ENCODE measurements around the gene ANKAR.
"Not testable (repeated sequence)": the region's sequence is repeated elsewhere in the genome, so short reads cannot be mapped to it uniquely, and the experiment has no call there.

The ANKAR gene, protein sequence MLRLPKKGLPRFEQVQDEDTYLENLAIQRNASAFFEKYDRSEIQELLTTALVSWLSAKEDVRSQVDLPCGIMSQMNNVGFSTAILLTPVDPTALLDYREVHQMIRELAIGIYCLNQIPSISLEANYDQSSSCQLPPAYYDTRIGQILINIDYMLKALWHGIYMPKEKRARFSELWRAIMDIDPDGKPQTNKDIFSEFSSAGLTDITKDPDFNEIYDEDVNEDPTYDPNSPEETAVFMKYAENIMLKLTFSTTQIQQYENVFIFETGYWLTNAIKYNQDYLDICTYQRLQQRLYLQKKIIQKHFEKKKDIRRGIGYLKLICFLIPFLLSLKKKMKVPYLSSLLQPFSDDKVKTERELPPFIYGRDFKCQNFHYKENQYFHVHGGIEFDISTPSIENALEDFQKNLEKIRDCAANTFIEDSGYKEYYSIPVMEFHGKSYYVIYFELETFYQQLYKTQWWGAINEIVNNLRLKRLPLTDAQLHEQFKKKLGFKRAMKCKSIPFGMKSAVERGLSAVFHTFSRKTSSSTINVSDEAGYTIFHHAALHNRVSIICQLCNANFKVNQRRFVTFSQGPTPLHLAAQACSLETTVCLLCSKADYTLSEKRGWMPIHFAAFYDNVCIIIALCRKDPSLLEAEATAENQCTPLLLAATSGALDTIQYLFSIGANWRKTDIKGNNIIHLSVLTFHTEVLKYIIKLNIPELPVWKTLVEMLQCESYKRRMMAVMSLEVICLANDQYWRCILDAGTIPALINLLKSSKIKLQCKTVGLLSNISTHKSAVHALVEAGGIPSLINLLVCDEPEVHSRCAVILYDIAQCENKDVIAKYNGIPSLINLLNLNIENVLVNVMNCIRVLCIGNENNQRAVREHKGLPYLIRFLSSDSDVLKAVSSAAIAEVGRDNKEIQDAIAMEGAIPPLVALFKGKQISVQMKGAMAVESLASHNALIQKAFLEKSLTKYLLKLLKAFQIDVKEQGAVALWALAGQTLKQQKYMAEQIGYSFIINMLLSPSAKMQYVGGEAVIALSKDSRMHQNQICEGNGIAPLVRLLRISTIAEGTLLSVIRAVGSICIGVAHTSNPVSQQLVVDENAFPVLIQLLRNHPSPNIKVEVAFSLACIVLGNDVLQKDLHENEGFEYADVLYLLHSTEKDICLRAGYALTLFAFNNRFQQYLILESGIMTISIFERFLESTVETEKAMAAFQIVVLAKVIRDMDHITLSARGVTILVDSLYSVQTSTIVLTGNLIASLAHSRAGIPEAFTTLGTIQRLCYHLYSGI (N-terminal part only)

DNA sequence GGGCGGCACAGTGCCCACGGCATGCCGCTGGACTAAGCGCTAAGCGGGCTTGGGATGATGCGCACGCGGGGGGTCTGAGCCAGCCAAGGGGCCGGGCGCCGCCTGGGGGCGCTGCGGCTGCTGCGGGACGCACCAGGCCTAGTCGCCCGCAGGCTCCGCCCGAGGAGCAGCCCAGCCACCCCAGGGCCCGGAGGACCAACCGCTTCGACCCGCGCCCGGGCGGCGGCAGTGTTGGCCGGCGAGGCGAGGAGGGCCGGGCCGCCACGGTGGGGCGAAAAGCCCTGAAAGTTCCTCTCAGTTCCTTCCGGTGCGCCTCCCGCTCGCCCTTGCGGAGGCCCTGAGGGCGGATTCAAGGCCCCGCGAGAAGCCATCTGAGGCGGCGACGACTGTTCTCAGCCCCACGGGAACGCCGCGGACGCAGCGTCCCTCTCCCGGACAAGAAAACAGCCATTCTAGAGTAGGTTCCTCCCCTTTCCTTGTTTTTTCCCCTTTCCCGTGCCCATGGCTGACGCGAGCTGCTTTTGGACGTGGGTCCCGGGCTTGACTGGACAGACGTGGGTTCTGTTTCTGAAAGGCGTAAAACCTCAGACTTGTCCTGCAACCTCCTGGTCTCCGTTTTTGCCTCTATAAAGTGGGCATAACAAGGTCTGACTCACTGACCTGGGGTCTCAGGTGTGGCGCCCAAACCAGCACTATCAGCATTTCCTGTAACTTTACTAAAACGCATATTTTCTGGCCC is at the start of gene ANKAR:
TSS of gene ANKAR (plus strand) at position 297 of the 739 bp plus-strand sequence. CDS start 1,821 bp downstream, outside the sequence.
- DNase-seq (ENCODE audit: low read depth), result peak; percentile 60

DNA sequence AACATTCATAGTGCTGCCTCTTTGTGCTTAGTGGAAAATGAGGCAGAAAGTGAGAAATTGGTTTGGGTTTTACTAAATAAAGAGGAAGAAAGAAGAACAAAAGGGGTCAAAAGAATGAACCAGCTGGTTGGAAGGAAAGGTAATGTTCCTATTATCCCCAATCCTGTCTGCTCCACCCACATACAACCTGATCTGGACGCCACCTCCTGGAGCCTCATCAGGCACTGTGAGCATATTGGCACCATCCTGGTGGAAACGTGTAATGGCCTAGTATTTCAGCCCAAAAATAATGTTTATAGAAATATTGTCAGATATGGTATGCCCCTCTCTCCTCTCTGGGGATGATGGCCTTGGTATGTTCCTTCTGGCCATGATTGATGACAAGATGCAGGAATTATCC is 48.8 kb upstream of the ANKAR start:
- DNase-seq (ENCODE audit: low read depth), result no peak

DNA sequence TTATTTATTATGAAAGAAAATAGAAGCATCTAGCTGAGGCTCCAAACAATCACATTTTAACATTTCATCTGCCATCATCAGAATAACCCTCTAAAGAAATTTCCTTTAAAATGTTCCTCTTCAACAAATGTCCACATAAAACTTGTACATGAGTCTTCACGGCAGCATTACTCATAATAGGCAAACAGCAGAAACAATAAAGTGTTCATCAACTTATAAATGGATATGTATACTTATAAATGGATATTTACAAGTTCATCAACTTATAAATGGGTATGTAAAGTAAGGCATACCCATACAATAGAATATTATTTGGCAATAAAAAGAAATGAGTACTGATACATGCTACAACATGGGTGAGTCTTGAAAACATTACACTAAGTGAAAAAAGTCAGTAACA is 46.7 kb upstream of the ANKAR start:
- no peak for DNase-seq (ENCODE audit: low read depth)

DNA sequence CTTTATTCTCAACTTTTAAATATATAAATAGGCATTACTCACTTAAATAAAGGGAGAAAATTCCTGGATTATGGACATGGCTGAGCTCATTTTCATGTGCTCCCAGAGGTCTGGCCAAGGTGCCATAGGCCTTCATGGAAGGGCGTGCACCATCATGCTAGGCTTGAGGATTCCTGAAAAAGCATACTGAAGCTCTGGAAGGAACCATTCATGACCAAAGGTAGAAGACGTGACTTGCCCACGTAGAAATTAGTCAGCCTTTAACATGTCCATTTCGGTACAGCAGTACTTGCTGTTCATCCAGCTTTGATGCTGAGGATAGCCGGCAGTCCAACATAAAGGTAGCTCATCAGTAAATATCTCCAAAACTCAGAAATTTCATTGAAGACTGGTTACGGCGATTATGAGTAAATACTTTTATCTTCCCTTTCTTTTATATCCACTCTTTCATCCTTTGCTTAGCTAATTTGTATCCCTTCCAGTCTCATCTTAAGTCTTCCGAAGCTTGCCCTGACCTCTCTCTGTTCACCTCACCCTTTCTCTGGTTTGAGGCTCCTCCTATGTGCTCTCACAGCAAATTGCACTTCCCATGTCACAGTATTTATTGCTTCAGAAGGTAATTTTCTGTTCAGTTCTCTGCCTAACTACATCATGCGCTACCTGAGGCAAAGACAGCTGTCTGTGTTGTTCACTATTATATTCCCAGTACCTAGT is 45.5 kb upstream of the ANKAR start:
- DNase-seq (ENCODE audit: low read depth), result no peak

DNA sequence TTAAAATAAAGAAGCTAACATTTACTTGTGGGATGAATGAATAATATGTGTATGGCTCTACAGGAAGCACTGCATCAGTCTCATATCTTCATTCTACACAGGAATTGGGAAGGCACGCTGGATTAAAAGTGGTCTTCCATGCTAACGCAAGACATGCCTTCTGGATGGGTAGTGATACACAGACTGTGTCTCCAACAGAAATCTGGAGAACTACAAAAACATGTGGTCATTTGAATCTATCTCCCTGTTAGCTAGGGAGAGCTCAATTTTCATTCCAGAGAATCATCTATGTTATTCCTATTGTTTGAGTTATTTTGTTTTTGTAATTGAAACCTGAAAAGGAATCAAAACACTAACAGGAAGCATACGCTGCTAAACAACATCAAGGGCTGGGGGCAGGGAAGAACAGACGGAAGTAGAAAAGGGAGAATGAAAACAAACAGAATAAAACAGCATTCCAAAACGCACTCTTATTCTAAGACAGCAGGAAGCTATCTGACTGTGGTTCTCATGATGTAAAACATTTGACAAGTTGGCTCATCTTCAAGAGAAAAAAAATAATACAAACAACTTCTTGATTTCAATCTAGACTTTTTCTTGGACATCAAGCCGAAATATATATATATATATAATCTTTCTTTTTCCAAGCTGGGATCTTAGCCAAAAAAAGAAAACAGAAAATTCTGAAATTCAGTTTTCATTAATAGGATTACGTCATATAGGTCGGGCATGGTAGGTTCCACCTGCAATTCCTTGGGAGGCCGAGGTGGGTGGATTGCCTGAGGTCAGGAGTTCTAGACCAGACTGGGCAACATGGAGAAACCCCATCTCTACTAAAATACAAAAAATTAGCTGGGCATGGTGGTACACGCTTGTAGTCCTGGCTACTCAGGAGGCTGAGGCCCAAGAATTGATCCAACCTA is 44.7 kb upstream of the ANKAR start:
- DNase-seq (ENCODE audit: low read depth), result no peak

DNA sequence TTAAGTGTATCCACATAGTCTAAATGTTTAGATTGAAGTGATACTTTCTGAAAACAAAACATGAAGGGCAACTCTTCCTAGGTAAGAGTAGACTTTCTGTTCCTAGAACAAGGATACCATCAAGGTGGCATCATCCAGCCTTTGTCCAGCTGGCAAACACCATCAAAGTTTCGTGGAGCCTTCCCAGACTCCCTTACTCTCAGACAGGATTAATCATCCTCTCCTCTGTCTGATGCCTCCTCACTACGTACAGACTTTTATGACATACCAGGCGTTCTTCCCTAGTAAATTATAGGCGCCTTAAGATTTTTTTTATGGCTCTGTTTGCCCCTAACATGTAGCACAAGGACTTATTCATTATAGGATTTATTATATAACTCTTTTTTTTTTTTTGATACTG is 42.6 kb upstream of the ANKAR start:
- DNase-seq (ENCODE audit: low read depth), result no peak

DNA sequence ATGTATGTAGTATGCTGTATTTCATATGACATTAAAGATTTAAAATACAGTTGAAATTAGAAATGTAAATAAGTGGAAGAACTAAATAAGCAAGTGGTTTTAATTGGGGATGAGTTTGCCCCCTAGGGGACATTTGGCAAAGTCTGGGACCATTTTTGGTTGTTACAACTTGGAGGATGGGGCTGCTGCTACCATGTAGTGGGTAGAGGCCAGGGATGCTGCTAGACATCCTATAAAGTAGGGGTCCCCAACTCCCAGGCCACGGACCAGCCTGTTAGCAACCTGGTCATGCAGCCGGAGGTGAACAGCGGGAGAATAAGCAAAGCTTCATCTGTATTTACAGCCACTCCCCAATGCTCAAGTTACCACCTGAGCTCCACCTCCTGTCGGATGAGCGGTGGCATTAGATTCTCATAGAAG is 41.1 kb upstream of the ANKAR start:
- DNase-seq (ENCODE audit: low read depth), result no peak

DNA sequence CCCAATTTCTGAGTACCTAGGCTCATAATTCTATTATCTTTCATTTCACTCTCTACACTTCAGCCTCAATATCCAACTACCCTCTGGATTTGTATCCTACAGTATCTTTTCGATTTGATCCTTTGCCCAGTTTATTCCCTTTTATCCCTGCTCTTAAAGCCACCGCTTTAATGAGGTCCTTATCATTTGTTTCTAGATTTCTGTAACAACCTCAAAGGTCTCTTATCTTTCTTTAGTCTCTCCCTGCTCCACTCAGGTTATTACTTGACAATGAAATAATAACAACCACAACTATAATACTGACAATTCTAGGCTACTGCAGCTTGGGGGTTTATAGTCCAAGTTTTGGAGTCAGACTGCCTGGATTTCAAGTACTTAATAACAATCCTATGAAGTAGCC is 39.1 kb upstream of the ANKAR start:
- no peak for DNase-seq (ENCODE audit: low read depth)

DNA sequence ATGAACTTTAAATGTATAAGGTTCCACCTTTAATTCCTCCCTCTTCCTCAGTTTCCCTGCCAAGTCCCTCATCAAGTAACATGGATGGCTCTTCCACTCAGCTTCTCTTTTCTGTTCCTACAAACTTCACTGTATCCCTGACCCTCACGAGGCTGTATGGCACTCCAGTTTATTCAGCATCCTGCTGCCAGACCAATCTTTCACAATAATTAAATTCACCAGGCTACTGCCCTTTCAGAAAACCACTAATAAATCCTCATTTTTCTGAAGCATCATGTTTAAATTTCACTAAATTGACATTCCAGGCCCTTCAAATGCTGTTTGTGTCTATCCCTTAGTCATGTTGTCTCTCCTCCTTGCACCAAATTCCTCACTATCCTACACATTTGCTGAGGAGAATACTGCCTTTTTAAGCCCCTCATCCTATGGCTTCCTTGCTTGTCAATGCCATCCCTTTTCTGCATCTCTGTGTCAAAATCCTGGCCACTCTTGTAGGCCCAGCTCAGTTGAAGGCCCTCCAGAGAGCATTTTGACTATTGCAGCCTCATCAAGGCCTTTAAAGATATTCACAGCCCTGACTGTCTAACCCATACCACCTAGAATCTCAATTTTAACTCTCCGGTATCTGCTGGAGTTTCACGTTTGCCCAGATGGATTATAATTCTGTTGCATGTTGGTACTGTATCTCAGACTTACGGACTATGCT is 36.0 kb upstream of the ANKAR start:
- DNase-seq (ENCODE audit: low read depth), result no peak

DNA sequence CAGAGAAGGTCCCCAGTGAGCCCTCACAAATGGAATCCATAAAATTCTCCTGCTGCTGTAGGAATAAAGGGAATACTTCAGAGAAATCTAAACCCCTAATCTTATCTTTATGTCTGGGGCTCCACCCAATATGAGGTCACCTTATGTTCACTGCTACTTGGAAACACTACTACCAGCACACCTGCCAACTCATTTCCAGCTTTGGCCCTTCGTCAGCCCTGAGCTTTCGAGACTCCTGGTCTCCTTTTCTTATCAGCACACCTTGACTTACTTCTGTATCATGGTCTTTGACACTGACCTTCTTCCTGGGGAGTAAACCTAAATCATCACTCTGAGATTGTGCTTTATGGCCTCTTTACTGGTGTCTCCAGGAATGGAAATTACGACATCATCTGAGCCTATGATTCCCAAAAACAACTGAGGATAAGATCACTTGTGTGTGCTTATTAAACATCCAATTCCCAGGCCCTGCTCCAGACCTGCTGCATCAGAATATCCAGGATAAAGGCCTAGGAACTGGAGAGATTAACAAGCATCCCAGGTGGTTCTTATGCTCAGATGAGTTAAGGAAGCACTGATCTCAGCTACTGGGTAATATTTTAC is 35.4 kb upstream of the ANKAR start:
- DNase-seq (ENCODE audit: low read depth), result no peak

DNA sequence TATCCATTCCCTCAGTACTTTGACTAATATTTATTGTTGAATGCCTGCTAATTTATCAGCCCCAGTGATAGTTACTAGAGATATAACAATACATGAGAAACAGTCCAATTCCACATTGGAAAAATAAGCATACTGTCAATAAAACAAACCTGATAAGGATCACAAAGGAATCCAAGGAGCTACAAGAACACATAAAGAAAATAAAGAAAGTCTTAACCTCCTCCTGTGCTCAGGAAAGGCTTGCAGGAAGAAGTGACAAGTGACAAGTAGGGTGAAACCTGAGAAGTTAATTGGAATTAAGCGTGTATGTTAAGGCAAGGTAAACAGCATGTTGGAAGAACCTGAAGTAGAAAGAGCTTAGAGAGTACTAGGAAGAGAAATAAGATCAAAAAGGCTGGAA is 33.5 kb upstream of the ANKAR start:
- DNase-seq (ENCODE audit: low read depth), result no peak

DNA sequence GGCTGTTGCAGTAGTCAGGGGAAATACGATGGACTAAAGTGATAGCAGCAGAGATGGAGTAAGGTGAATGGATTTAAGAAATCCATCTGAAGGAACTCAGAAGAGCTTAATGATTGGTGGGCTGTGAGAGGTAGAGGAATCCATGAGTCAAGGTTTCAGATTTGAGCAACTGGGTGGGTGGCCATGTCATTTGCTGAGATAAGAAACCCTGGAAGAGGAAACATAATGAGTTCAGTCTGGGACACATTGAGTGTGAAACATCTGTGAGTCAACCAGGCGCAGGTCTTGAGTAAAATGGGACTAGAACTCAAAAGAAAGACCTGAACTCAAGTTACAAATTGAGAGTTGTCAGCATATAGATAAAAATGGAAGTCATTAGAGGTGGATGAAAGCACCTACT is 32.9 kb upstream of the ANKAR start:
- no peak for DNase-seq (ENCODE audit: low read depth)

DNA sequence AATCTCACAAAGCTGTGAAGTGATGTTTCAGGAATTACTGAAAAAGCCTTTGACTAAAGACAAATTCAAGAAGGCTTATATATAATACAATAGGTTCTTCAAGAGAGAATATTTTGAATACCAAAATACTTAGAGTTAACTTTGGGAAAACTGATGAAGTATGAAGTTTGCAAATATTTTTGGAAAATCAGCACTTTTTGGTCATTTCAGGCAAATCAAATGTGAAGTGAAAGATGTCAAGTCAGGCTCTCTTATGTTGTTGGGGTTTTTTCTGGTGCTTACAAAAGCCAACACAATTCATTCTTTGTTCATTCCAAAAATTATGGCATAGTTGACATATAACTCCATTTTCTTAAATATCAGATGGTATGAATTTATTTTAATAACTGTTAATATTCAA is 27.9 kb upstream of the ANKAR start:
- DNase-seq (ENCODE audit: low read depth), result no peak

DNA sequence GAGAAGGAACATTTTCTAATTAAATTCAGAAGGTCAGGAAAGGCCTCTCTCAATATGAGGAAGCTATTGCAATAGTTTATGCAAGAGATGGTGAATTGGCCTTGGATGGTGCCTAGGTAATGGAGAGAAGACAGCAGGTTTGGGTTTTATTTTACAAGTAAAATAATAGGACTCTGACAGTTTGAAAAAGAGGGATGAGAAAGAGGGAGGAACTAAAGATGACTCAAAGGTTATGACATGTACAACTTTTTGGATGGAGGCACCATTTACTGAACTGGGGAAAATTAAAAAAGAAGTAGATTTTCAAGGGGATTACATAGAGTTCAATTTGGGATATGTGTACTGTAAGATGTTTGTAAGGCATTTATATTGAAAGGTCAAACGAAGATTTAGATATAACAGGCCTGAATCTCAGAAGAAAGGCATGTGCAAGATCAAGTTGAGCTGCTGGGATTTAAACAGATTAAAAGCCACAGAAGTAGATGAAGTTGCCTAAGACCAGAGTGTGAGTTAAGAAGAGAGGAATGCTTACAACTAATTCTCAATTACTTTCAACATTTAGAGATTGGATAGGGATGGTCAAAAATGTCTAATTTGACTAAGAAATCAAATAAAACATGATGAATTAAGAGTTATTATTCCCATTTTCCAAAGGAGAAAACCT is 25.5 kb upstream of the ANKAR start:
- peak; percentile 42 for DNase-seq (ENCODE audit: low read depth)

DNA sequence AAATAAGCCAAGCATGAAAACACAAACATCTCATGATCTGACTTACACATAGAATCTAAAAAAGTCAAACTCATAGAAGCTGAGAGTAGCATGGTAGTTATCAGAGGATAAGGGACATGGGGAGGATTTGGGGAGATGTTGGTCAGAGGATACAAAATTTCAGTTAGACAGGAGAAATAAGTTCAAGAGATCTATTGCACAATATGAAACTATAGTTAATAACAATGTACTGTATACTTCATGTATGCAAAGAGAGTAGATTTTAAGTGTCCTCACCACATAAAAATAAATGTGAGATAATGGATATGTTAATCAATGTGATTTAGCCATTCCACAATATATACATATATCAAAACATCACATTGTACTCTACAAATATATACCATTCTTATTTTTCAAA is 23.2 kb upstream of the ANKAR start:
- no peak for DNase-seq (ENCODE audit: low read depth)

DNA sequence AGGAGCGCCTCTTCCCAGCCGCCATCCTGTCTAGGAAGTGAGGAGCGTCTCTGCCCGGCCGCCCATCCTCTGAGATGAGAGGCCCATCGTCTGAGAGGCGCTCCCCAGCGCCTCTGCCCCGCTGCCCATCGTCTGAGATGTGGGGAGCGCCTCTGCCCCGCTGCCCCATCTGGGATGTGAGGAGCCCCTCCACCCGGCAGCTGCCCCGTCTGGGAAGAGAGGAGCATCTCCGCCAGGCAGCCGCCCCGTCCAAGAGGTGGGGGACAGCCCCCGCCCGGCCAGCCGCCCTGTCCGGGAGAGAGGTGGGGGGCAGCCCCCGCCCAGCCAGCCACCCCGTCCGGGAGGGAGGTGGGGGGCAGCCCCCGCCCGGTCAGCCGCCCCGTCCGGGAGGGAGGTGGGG is 21.0 kb upstream of the ANKAR start:
- not testable (repeated sequence) for DNase-seq (ENCODE audit: low read depth)

DNA sequence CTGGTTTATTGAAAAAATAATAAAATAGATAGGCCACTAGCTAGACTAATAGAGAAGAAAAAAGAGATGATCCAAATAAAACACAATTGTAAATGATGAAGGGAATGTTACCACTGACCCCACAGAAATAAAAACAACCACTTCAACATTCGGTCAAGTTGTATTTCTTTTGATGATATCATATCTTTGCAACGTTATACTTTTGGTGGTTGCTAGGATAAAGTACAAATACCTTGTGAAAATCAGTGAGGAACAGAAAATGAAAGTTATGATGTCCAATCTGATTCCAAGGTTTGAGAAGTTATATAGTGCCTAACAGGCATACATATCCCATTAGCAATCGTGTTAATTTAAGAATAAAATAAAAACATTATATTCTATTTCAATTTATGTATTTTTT is 19.8 kb upstream of the ANKAR start:
- no peak for DNase-seq (ENCODE audit: low read depth)

DNA sequence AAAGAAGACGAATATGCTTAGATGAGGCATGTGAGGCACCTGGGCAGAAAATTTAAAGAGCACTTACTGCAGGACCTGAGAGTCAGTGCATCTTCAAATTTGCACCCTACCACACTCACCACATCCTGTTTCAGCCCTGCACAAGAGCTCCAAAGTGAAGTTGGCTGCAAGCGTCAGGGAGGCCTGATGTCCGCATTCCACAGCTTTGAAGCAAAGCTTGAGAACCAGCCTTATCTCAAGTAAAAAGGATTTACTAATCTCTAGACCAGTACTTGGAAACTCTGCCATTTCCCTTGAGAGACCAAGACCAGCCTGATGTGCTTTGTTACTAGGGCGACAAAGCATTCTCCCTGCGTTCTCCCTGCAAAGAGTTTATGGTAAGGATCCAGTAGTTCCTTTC is 16.6 kb upstream of the ANKAR start:
- no peak for DNase-seq (ENCODE audit: low read depth)

Data from HS-5 (cell line).